CD4-positive, alpha-beta T cell (primary cell): Measurements from ENCODE around the gene TMEM207. TPM values are rescaled to one million over a fixed set of nuclear protein-coding genes. Genes with fewer than 3 reads are reported as not detected.

Source experiments
- ATAC-seq: fragments of 200-7000 bp; cut with Tn5 transposase; one replicate; pipeline ENCODE4 v1.10.0; 2022; ENCODE audit warnings: mild to moderate bottlenecking; ENCODE audit not compliant: poor library complexity
- CTCF ChIA-PET: fragments of 350-600 bp; sonication (Branson Sonifier 250); formaldehyde crosslinking; loops from one replicate; lab custom pipeline; 2021; ENCODE audit warnings: antibody characterized with exemption, inconsistent platforms; lab: Charles Lee
- POLR2A ChIA-PET: fragments of 350-600 bp; sonication (Branson Sonifier 250); formaldehyde crosslinking; loops from one replicate; lab custom pipeline; 2021; ENCODE audit warnings: antibody characterized with exemption, inconsistent platforms; lab: Charles Lee
- DNase-seq, 14 experiments: peaks; one replicate each; pipeline ENCODE4 v3.0.0-alpha.2; 2013 to 2020; ENCODE audit warnings: mixed read lengths in 2 of 14
- H3K27ac ChIP-seq, 2 donors: one replicate each; pipeline versions ENCODE4 v1.5.1 to v1.7.0; 2013; ENCODE audit warnings: low read length in 2 of 2, low read depth in 1 of 2, mild to moderate bottlenecking in 1 of 2
- H3K27me3 ChIP-seq, 2 experiments: 1 replicate in 1 of 2; 2 replicates in 1 of 2; pipeline versions ENCODE4 v1.6.1 to v1.7.0; 2013; ENCODE audit warnings: low read length in 2 of 2, control low read depth in 1 of 2, mild to moderate bottlenecking in 1 of 2, moderate library complexity in 1 of 2; ENCODE audit not compliant: insufficient read depth in 2 of 2, control insufficient read depth in 1 of 2
- H3K36me3 ChIP-seq: one replicate; pipeline ENCODE4 v1.6.1; 2013; ENCODE audit warnings: low read length, control low read depth; ENCODE audit not compliant: insufficient read depth
- H3K4me1 ChIP-seq: one replicate; pipeline ENCODE4 v1.6.1; 2013; ENCODE audit warnings: low read length, control low read depth; ENCODE audit not compliant: insufficient read depth
- H3K4me3 ChIP-seq: one replicate; pipeline ENCODE4 v1.5.1; 2013; ENCODE audit warnings: mild to moderate bottlenecking, low read length, moderate library complexity
- H3K9me3 ChIP-seq, 2 experiments: 1 replicate in 1 of 2; 2 replicates in 1 of 2; pipeline versions ENCODE4 v1.6.1 to v1.7.0; 2013; ENCODE audit warnings: low read length in 2 of 2, mild to moderate bottlenecking in 2 of 2, control low read depth in 1 of 2, moderate library complexity in 1 of 2; ENCODE audit not compliant: control insufficient read depth in 1 of 2, insufficient read depth in 1 of 2
- H3K27ac Mint-ChIP-seq: one replicate; pipeline ENCODE4 v1.8.0; 2020; ENCODE audit warnings: mixed read lengths
- H3K27me3 Mint-ChIP-seq: one replicate; pipeline ENCODE4 v1.8.0; 2021; ENCODE audit warnings: mixed read lengths
- H3K36me3 Mint-ChIP-seq: one replicate; pipeline ENCODE4 v1.8.0; 2021; ENCODE audit warnings: low read depth, mixed read lengths
- H3K4me1 Mint-ChIP-seq: one replicate; pipeline ENCODE4 v1.8.0; 2021; ENCODE audit warnings: low read depth, mixed read lengths
- H3K4me3 Mint-ChIP-seq: one replicate; pipeline ENCODE4 v1.8.0; 2020; ENCODE audit warnings: mild to moderate bottlenecking, mixed read lengths
- H3K9me3 Mint-ChIP-seq: one replicate; pipeline ENCODE4 v1.8.0; 2020; ENCODE audit warnings: mixed read lengths
- CTCF ChIP-seq: fragments of 200-600 bp; IDR thresholded peaks from one replicate; pipeline ENCODE4 v1.8.0; 2022; ENCODE audit warnings: antibody characterized with exemption, mild to moderate bottlenecking
- intact Hi-C, 2 experiments: fragments of 100-400 bp; cut with DNase I in 1 of 2; cut with micrococcal nuclease in 1 of 2; formaldehyde crosslinking; loops; one replicate each; pipeline versions ENCODE4 v1.15.1 to v1.9.0; 2023 to 2025; cut with DNase I, micrococcal nuclease
- total RNA-seq, 174 experiments: library from RNA in 2 of 174; stranded (reverse) in 2 of 174; gene quantifications; one replicate each; pipeline ENCODE4 v1.2.3 and lab custom pipeline; 2021 to 2026

The TMEM207 gene
- total RNA-seq, 2 experiments from 2014 or later, result not detected

DNA sequence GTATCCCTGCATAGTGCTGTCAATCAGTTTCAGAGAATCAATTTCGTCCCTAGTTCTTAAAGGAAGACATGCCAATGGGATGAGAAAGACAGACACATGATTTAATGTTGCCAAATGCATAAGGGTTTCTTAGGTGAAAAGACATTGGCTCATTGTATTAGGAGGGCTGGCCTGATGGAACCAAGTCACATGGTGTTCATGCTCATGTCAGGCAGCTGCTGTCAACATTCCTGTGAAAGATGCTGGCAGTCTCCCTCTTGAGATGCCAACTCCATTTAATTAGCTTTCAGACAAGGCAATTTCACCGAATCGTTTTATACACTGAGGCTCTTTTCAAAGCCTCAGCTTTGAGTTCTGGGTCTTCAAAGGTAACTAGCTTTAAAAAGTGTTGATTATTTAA, 48.1 kb upstream of the TMEM207 start:
- Histone ChIP-seq H3K9me3 (no peaks in the 10 kb centered on the region), H3K4me1 (no peaks in the 10 kb centered on the region), H3K36me3 (no peaks in the 10 kb centered on the region), H3K27ac (no peak overlapping the region), H3K27me3 (peaks cover 0 to 21% of the 10 kb centered on the region in 2 experiments), H3K4me3 (no peak overlapping the region)
- H3K4me1 Mint-ChIP-seq, result no peaks in the 10 kb centered on the region
- POLR2A ChIA-PET, result interaction anchor here (1.2 kb wide), 1 partner anchor 16 kb away, joined by 4 read pairs; the partner anchor contains the start of gene IL1RAP
- H3K36me3 Mint-ChIP-seq, result no peaks in the 10 kb centered on the region
- TF ChIP-seq CTCF, result no peak
- no peak for DNase-seq
- no peak overlapping the region for H3K4me3 Mint-ChIP-seq
- no peaks in the 10 kb centered on the region for H3K9me3 Mint-ChIP-seq
- H3K27me3 Mint-ChIP-seq, result peaks cover 51% of the 10 kb centered on the region
- intact Hi-C loops, result no loop called here
- CTCF ChIA-PET, result no interaction called here
- H3K27ac Mint-ChIP-seq, result no peak overlapping the region
- ATAC-seq, result no peak

DNA sequence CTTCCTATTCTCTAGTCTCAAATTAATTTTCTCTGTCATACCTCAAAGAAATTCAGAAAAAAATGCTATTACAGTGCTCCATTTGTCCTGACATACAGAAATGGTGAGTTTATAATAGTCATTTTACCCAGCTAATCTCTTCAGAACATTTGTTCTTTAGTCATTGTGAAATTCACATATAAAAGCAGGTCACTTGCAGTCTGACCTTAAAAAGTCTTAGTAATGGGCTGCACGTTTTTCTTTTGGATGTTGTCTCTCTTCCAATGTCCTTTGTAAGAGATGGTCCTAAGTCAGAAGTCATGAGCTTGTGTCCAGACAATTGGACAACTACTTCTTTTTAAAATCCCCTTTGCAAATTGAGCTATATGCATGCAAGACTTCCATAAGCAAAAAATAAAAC, 47.2 kb upstream of the TMEM207 start:
- Mint-ChIP-seq H3K27me3 (peaks cover 52% of the 10 kb centered on the region), H3K27ac (no peak overlapping the region), H3K36me3 (no peaks in the 10 kb centered on the region), H3K9me3 (no peaks in the 10 kb centered on the region), H3K4me1 (no peaks in the 10 kb centered on the region), H3K4me3 (no peak overlapping the region)
- Histone ChIP-seq H3K9me3 (no peaks in the 10 kb centered on the region), H3K27me3 (peaks cover 0 to 21% of the 10 kb centered on the region in 2 experiments), H3K36me3 (no peaks in the 10 kb centered on the region), H3K4me3 (no peak overlapping the region), H3K4me1 (no peaks in the 10 kb centered on the region), H3K27ac (no peak overlapping the region)
- ChIA-PET POLR2A (interaction anchor here (1.2 kb wide), 1 partner anchor 17 kb away, joined by 4 read pairs; the partner anchor contains the start of gene IL1RAP), CTCF (no interaction called here)
- TF ChIP-seq CTCF, result no peak
- DNase-seq (no peak), ATAC-seq (no peak)
- intact Hi-C loops, result no loop called here

DNA sequence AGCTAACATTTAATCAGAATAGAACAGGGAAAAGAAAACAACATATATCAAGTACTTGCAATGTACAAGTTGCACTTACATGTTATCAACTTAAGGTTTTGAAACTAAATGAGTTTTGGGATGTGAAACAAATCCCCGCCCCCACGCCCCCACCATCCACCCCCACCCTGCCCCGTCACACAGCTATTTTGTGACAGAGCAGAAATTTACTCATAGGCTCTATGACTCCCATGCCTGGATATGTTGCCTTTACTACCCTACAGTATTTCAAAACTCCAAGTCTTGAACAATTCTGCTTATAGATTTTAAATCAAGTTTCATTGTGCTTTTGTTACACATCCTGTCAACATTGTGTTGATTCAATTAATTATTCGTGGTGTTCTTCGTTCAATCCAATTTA, 46.1 kb upstream of the TMEM207 start:
- H3K27me3 Mint-ChIP-seq, result peaks cover 55% of the 10 kb centered on the region
- Histone ChIP-seq H3K36me3 (no peaks in the 10 kb centered on the region), H3K27ac (no peak overlapping the region), H3K27me3 (peaks cover 2 to 21% of the 10 kb centered on the region in 2 experiments), H3K9me3 (no peaks in the 10 kb centered on the region), H3K4me1 (no peaks in the 10 kb centered on the region), H3K4me3 (no peak overlapping the region)
- POLR2A ChIA-PET, result no interaction called here
- no peak for TF ChIP-seq CTCF
- CTCF ChIA-PET, result no interaction called here
- no peaks in the 10 kb centered on the region for H3K36me3 Mint-ChIP-seq
- DNase-seq (no peak), ATAC-seq (no peak)
- no peaks in the 10 kb centered on the region for H3K4me1 Mint-ChIP-seq
- intact Hi-C loops, result no loop called here
- H3K27ac Mint-ChIP-seq, result no peak overlapping the region
- H3K4me3 Mint-ChIP-seq, result no peak overlapping the region
- H3K9me3 Mint-ChIP-seq, result no peaks in the 10 kb centered on the region
